ENCODE measurements around the gene APOH.

GRCh38 chr17:66276328-66276937, 47.2 kb upstream of the APOH start:
- TF ChIP-seq EZH2 (IDR thresholded peaks at IDR 0.05; ENCODE audit: low read length) (no peak), CTCF (optimal IDR thresholded peaks at IDR 0.05 in 1 of 3, IDR thresholded peaks at IDR 0.05 in 1 of 3, conservative IDR thresholded peaks at IDR 0.05 in 1 of 3; ENCODE audit: extremely low read depth in 1 of 3, insufficient read depth in 2 of 3, low read length in 3 of 3) (no peak)

Measured in keratinocyte (primary cell).